ENCODE data around the gene SDCCAG8.

The SDCCAG8 gene

GRCh38 chr1:243288062-243288461, 32.2 kb downstream of the SDCCAG8 start:
- no peak for ATAC-seq
- peak overlapping the region; percentile 63 for H3K27ac Mint-ChIP-seq
- no peak overlapping the region for H3K4me3 Mint-ChIP-seq
- H3K4me1 Mint-ChIP-seq = peaks cover 35% of the 10 kb centered on the region
- peaks cover 54% of the 10 kb centered on the region for H3K36me3 Mint-ChIP-seq
- H3K27me3 Mint-ChIP-seq = no peaks in the 10 kb centered on the region
- peaks cover 1% of the 10 kb centered on the region for H3K9me3 Mint-ChIP-seq

- H3K27me3 Mint-ChIP-seq = no peaks in the 10 kb centered on the region
- peaks cover 17% of the 10 kb centered on the region for H3K9me3 Mint-ChIP-seq
- H3K4me1 Mint-ChIP-seq = peaks cover 18% of the 10 kb centered on the region
- no peak overlapping the region for H3K4me3 Mint-ChIP-seq
- no peak for ATAC-seq
- H3K27ac Mint-ChIP-seq = no peak overlapping the region
- peaks cover 69% of the 10 kb centered on the region for H3K36me3 Mint-ChIP-seq
Observed at GRCh38 chr1:243291292-243291691, 35.5 kb downstream of the SDCCAG8 start.

GRCh38 chr1:243292117-243292516, 36.3 kb downstream of the SDCCAG8 start:
- ATAC-seq = no peak
- Mint-ChIP-seq H3K27ac (no peak overlapping the region), H3K27me3 (no peaks in the 10 kb centered on the region), H3K36me3 (peaks cover 74% of the 10 kb centered on the region), H3K9me3 (peaks cover 18% of the 10 kb centered on the region), H3K4me3 (no peak overlapping the region), H3K4me1 (peaks cover 9% of the 10 kb centered on the region)

GRCh38 chr1:243293941-243294722, 38.3 kb downstream of the SDCCAG8 start:
- Mint-ChIP-seq H3K27ac (peak overlapping the region; percentile 17), H3K4me3 (no peak overlapping the region)

GRCh38 chr1:243294723-243295121, 38.9 kb downstream of the SDCCAG8 start:
- Mint-ChIP-seq H3K4me3 (no peak overlapping the region), H3K27me3 (no peaks in the 10 kb centered on the region), H3K9me3 (peaks cover 18% of the 10 kb centered on the region), H3K4me1 (no peaks in the 10 kb centered on the region), H3K27ac (peak overlapping the region; percentile 17), H3K36me3 (peaks cover 87% of the 10 kb centered on the region)
- no peak for ATAC-seq

More at GRCh38 chr1:243293941-243294722, 38.3 kb downstream of the SDCCAG8 start:
- Mint-ChIP-seq H3K36me3 (peaks cover 87% of the 10 kb centered on the region), H3K4me1 (no peaks in the 10 kb centered on the region), H3K9me3 (peaks cover 18% of the 10 kb centered on the region), H3K27me3 (no peaks in the 10 kb centered on the region)
- no peak for ATAC-seq

GRCh38 chr1:243299069-243299468, 43.2 kb downstream of the SDCCAG8 start:
- no peak overlapping the region for H3K4me3 Mint-ChIP-seq
- no peak for ATAC-seq
- H3K27ac Mint-ChIP-seq = no peak overlapping the region
- peaks cover 85% of the 10 kb centered on the region for H3K36me3 Mint-ChIP-seq
- H3K4me1 Mint-ChIP-seq = no peaks in the 10 kb centered on the region
- peaks cover 13% of the 10 kb centered on the region for H3K9me3 Mint-ChIP-seq
- H3K27me3 Mint-ChIP-seq = no peaks in the 10 kb centered on the region

GRCh38 chr1:243301059-243301458, 45.2 kb downstream of the SDCCAG8 start:
- Mint-ChIP-seq H3K27me3 (no peaks in the 10 kb centered on the region), H3K36me3 (peaks cover 66% of the 10 kb centered on the region), H3K27ac (no peak overlapping the region), H3K9me3 (peaks cover 6% of the 10 kb centered on the region), H3K4me3 (no peak overlapping the region), H3K4me1 (no peaks in the 10 kb centered on the region)
- no peak for ATAC-seq

- Mint-ChIP-seq H3K27me3 (no peaks in the 10 kb centered on the region), H3K27ac (no peak overlapping the region), H3K4me1 (peaks cover 25% of the 10 kb centered on the region), H3K4me3 (no peak overlapping the region), H3K9me3 (no peaks in the 10 kb centered on the region), H3K36me3 (peaks cover 27% of the 10 kb centered on the region)
- no peak for ATAC-seq
Observed at GRCh38 chr1:243311809-243312208, 56.0 kb downstream of the SDCCAG8 start.

- Mint-ChIP-seq H3K27me3 (no peaks in the 10 kb centered on the region), H3K27ac (peak overlapping the region; percentile 84), H3K4me3 (peak overlapping the region; percentile 30), H3K9me3 (no peaks in the 10 kb centered on the region), H3K36me3 (peaks cover 26% of the 10 kb centered on the region), H3K4me1 (peaks cover 25% of the 10 kb centered on the region)
- ATAC-seq = peak; percentile 78
Observed at GRCh38 chr1:243312952-243313634, 57.3 kb downstream of the SDCCAG8 start.

- Mint-ChIP-seq H3K36me3 (peaks cover 27% of the 10 kb centered on the region), H3K9me3 (no peaks in the 10 kb centered on the region), H3K27ac (peak overlapping the region; percentile 84), H3K4me1 (peaks cover 25% of the 10 kb centered on the region), H3K27me3 (no peaks in the 10 kb centered on the region), H3K4me3 (peak overlapping the region; percentile 30)
- ATAC-seq = peak; percentile 76
Observed at GRCh38 chr1:243313635-243314536, 58.0 kb downstream of the SDCCAG8 start.

GRCh38 chr1:243315455-243315854, 59.6 kb downstream of the SDCCAG8 start:
- Mint-ChIP-seq H3K36me3 (peaks cover 35% of the 10 kb centered on the region), H3K4me3 (no peak overlapping the region), H3K27me3 (no peaks in the 10 kb centered on the region), H3K9me3 (no peaks in the 10 kb centered on the region), H3K27ac (no peak overlapping the region), H3K4me1 (peaks cover 25% of the 10 kb centered on the region)
- no peak for ATAC-seq

GRCh38 chr1:243315893-243316292, 60.1 kb downstream of the SDCCAG8 start:
- no peak overlapping the region for H3K4me3 Mint-ChIP-seq

GRCh38 chr1:243316366-243316989, 60.6 kb downstream of the SDCCAG8 start:
- H3K36me3 Mint-ChIP-seq = peaks cover 35% of the 10 kb centered on the region
- no peaks in the 10 kb centered on the region for H3K9me3 Mint-ChIP-seq
- no peak overlapping the region for H3K27ac Mint-ChIP-seq
- peaks cover 25% of the 10 kb centered on the region for H3K4me1 Mint-ChIP-seq
- no peak overlapping the region for H3K4me3 Mint-ChIP-seq
- ATAC-seq = no peak
- no peaks in the 10 kb centered on the region for H3K27me3 Mint-ChIP-seq

More at GRCh38 chr1:243315893-243316292, 60.1 kb downstream of the SDCCAG8 start:
- no peaks in the 10 kb centered on the region for H3K27me3 Mint-ChIP-seq
- no peaks in the 10 kb centered on the region for H3K9me3 Mint-ChIP-seq
- H3K36me3 Mint-ChIP-seq = peaks cover 35% of the 10 kb centered on the region
- no peak for ATAC-seq
- peaks cover 25% of the 10 kb centered on the region for H3K4me1 Mint-ChIP-seq
- no peak overlapping the region for H3K27ac Mint-ChIP-seq

GRCh38 chr1:243320224-243320623, 64.4 kb downstream of the SDCCAG8 start:
- no peak for ATAC-seq
- H3K27ac Mint-ChIP-seq = no peak overlapping the region

GRCh38 chr1:243322326-243322725, 66.5 kb downstream of the SDCCAG8 start:
- Mint-ChIP-seq H3K4me3 (no peak overlapping the region), H3K27me3 (no peaks in the 10 kb centered on the region), H3K27ac (no peak overlapping the region), H3K4me1 (no peaks in the 10 kb centered on the region), H3K36me3 (peaks cover 29% of the 10 kb centered on the region), H3K9me3 (no peaks in the 10 kb centered on the region)
- ATAC-seq = no peak

More at GRCh38 chr1:243320224-243320623, 64.4 kb downstream of the SDCCAG8 start:
- Mint-ChIP-seq H3K27me3 (no peaks in the 10 kb centered on the region), H3K36me3 (peaks cover 40% of the 10 kb centered on the region), H3K4me3 (no peak overlapping the region), H3K4me1 (no peaks in the 10 kb centered on the region), H3K9me3 (no peaks in the 10 kb centered on the region)

Measured in stimulated activated memory B cell treated with anti-CD40 and anti-IgM and Interleukin-4, amounts not matched to agents 10 μg/mL and 1 μg/mL and 100 μg/mL, for 72 hours (primary cell).